NCI-H1105 (cell line): ENCODE measurements around the gene RASSF7.

Experiments used
- DNase-seq: peaks from one replicate; lab custom pipeline; 2025; lab: John Stamatoyannopoulos, UW

RASSF7 gene

DNA sequence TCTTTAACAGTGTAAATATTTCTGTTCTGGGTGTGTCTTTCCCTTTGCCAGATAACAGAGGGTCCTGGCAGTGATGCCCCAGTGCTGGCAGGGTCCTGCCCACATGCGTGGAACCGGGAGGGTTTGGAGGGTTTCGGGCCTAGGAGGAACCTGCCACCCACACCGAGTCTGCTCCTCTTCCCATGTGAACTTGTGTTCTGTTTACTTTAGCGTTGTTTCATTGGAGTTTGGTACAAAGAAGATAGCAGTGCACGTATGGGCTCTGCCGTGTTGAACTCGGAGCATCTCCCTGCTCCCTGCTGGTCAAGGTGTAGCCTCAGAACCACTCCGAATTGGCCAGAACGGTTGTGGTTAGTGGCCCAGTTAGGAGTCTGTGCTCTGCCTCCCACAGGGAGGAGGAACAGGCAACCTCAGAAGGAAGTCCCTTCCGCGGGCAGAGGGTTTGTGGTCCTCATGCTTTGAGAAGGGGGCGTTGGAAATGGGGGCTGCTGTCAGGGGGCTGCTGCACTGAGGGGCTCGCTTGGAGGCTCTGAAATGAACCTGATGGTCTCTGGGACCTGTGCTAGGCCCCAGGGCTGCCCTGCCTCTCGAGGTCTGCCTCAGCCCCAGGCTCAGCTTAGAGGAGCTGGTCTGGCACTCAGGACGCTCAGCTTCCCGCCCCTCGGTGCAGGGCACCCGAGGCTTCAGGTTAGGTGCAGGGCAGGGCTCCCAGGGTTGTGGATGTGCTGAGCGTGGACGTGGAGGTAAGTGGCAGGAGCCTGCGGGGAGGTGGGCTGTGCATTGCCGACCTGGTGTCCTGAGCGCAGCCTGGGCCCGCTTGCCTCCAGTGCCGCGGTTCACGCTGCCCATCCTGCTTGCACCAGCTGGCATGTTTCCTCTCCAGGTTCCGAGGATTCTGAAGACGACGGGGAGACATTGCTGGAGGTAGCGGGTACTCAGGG lies 25.9 kb downstream of the RASSF7 start:
- DNase-seq: no peak

DNA sequence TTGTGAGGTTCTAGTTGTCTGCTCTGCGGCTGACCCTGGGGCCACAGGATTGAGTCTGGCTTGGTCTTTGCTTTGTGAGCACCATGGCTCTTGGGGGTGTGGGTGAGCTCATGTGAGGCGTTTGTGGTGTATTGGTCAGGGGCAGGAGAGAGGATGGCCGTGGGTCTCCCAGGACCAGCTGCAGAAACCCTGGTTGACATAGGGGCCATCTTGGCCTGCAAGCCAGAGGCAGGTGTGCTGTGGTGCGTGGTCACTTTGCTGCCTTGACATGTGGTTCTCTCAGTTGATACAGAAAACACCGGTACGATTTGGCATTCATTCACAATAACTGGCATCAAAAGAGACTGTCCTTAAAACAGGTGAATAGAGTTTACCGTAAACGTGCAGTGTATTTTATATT lies 26.8 kb downstream of the RASSF7 start:
- no peak for DNase-seq

DNA sequence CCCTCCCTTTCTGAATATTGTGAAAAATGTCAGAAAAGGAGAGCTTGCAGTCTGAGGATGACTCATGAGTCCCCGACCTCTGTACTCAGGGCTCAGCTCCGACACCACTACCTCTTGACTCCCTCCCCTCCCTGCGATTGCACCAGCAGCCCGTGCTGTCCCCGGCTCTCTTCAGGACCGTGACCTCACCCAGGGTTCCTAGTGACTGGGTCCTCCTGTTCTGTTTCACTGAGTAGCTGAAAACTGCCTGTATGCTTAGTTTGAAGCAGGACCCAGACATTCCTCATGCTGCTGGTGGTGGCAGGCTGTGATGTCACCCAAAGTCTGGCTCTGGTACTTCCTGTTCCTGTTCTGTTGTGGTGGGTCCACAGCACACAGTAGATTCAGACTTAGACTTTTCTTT lies 27.2 kb downstream of the RASSF7 start:
- DNase-seq: no peak

DNA sequence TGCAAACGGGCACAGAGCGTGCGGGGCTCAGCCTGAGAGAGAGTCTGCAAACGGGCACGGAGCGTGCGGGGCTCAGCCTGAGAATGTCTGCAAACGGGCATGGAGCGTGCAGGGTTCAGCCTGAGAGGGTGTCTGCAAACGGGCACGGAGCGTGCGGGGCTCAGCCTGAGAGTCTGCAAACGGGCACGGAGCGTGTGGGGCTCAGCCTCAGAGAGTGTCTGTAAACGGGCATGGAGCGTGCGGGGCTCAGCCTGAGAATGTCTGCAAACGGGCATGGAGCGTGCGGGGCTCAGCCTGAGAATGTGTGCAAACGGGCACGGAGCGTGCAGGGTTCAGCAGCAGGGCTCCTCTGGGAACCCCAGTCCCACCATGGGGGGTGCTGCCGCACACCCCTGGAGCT lies 29.0 kb downstream of the RASSF7 start:
- DNase-seq: no peak

- DNase-seq: no peak
These were observed 30.2 kb downstream of the RASSF7 start for GRCh38 chr11:590997-591396.

GRCh38 chr11:592501-592900 lies 31.7 kb downstream of the RASSF7 start:
- DNase-seq: no peak

GRCh38 chr11:592918-593317 lies 32.1 kb downstream of the RASSF7 start:
- DNase-seq: no peak

- DNase-seq: no peak
These were observed 32.6 kb downstream of the RASSF7 start for GRCh38 chr11:593347-593746.

- DNase-seq: no peak
These were observed 34.6 kb downstream of the RASSF7 start for GRCh38 chr11:595400-595799.

GRCh38 chr11:596374-596773 lies 35.6 kb downstream of the RASSF7 start:
- DNase-seq: no peak

- no peak for DNase-seq
These were observed 36.5 kb downstream of the RASSF7 start for GRCh38 chr11:597166-597725.

- DNase-seq: no peak
These were observed 37.4 kb downstream of the RASSF7 start for GRCh38 chr11:598005-598680.

- no peak for DNase-seq
These were observed 40.9 kb downstream of the RASSF7 start for GRCh38 chr11:601573-602245.

DNA sequence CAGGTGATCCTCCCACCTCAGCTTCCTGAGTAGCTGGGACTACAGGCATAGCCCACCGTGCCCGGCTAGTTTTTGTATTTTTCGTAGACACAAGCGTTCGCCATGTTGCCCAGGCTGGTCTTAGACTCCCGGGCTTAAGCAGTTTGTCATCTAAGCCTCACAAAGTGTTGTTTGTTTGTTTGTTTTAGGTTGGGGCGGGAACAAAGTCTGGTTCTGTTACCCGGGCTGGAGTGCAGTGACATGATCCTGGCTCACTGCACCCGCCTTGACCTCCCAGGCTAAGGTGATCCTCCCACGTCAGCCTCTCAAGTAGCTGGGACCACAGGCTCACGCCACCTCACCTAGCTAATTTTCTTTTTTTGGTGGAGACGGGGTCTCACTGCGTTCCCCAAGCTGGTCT lies 42.4 kb downstream of the RASSF7 start:
- DNase-seq: no peak

- no peak for DNase-seq
These were observed 44.7 kb downstream of the RASSF7 start for GRCh38 chr11:605286-606129.

DNA sequence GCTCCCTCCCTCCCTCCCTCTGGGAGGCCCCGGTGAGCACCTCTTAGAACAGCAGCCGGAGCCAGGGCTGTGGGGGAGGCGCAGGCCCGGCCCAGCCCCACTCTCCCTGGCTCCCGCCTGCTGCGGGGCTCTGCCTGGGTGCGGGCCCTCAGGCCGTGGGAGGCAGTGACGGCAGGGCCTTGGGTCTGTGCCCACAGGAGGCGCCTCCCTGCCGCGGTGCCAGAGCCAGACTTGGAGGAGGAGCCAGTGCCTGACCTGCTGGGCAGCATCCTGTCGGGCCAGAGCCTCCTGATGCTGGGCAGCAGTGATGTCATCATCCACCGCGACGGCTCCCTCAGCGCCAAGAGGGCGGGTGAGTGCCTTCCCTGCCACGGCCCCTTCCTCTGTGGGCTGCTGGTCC lies 45.5 kb downstream of the RASSF7 start:
- no peak for DNase-seq

- DNase-seq: no peak
These were observed 46.4 kb downstream of the RASSF7 start for GRCh38 chr11:607020-607780.

DNA sequence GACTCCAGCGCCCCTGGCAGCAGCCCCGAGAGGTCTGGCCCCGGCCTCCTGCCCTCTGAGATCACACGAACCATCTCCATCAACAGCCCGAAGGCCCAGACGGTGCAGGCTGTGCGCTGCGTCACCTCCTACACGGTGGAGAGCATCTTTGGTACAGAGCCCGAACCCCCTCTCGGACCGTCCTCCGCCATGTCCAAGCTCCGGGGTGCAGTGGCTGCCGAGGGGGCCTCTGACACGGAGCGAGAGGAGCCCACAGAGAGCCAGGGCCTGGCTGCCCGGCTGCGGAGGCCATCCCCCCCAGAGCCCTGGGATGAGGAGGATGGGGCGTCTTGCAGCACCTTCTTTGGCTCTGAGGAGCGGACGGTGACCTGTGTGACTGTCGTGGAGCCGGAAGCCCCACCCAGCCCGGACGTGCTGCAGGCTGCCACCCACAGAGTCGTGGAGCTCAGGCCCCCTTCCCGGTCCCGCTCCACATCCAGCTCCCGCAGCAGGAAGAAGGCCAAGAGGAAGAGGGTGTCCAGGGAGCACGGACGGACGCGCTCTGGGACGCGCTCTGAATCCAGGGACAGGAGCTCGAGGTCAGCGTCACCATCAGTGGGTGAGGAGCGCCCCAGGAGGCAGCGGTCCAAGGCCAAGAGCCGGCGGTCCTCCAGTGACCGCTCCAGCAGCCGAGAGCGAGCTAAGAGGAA lies 47.3 kb downstream of the RASSF7 start:
- DNase-seq: no peak

DNA sequence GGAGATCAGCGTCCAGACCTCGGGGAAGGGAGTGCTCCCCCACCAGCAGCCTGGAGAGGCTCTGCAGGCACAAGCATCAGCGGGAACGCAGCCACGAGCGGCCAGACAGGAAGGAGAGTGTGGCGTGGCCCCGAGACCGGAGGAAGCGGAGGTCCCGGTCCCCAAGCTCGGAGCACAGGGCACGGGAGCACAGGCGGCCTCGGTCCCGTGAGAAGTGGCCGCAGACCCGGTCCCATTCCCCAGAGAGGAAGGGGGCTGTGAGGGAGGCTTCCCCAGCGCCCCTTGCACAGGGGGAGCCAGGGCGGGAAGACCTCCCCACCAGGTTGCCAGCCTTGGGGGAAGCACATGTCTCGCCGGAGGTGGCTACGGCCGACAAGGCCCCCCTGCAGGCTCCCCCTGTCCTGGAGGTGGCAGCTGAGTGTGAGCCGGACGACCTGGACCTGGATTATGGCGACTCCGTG lies 48.1 kb downstream of the RASSF7 start:
- no peak for DNase-seq

- no peak for DNase-seq
These were observed 48.6 kb downstream of the RASSF7 start for GRCh38 chr11:609341-609811.
